DMS53 (cell line): Measurements from ENCODE around the gene DLG4.
"Not testable (repeated sequence)": the region's sequence is repeated elsewhere in the genome, so short reads cannot be mapped to it uniquely, and the experiment has no call there.

Experiments
- DNase-seq: peaks from one replicate; lab custom pipeline; 2025; lab: John Stamatoyannopoulos, UW

The DLG4 gene

DNA sequence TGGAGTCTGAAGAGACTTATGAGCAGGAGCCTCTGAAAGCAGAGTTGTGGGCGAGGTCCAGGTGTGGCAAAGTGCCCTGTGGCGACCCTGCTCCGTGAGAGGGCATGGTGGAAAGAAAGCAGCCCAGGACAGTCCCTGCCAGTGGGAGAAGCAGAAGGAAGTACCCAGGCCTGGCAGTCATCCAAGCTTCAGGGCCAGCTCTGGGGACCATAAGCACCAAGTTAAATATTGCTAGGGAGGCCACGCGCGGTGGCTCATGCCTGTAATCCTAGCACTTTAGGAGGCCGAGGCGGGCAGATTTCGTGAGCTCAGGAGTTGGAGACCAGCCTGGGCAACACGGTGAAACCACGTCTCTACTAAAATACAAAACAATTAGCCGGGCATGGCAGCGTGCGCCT, 35.5 kb downstream of the DLG4 start:
- peak; percentile 94 for DNase-seq

DNA sequence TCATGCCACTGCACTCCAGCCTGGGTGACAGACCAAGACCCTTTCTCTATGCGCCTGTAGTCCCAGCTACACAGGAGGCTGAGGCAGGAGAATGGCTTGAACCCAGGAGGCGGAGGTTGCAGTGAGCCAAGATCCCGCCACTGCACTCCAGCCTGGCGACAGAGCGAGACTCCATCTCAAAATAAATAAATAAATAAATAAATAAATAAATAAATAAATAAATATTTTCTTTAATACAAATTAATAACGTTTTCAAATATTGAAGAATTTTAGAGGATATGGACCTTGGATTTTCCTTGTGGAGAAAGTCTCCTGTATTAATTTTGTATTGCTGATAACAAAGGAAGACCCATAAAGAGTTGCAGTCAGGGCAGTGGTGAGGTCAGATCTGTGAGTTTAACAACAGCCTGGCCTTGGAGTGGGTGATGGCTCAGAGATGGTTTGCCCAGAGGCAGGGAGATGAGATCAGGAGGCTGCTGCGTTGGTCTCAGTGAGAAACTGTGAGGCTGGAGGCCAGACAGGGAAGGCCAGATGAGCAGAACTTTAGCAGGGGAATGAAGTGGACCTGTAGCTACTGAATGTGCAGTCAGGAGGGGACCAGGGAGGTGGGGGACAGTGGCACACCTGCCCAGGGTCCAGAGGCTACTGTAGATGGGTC, 36.1 kb downstream of the DLG4 start:
- DNase-seq: peak; percentile 87

DNA sequence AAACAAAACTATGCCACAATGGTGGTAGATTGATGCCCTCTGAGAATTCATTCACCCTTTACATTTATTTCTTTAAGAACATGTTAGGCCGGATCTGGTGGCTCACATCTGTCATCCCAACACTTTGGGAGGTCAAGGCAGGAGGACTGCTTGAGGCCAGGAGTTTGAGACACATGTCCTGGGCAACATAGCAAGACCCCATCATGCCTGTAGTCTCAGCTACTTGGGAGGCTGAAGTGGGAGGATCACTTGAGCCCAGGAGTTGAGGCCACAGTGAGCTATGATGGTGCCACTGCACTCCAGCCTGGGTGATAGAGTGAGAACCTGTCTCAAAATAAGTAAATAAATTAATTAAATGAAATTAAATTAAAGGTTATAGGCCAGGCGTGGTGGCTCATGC, 37.5 kb downstream of the DLG4 start:
- not testable (repeated sequence) for DNase-seq

DNA sequence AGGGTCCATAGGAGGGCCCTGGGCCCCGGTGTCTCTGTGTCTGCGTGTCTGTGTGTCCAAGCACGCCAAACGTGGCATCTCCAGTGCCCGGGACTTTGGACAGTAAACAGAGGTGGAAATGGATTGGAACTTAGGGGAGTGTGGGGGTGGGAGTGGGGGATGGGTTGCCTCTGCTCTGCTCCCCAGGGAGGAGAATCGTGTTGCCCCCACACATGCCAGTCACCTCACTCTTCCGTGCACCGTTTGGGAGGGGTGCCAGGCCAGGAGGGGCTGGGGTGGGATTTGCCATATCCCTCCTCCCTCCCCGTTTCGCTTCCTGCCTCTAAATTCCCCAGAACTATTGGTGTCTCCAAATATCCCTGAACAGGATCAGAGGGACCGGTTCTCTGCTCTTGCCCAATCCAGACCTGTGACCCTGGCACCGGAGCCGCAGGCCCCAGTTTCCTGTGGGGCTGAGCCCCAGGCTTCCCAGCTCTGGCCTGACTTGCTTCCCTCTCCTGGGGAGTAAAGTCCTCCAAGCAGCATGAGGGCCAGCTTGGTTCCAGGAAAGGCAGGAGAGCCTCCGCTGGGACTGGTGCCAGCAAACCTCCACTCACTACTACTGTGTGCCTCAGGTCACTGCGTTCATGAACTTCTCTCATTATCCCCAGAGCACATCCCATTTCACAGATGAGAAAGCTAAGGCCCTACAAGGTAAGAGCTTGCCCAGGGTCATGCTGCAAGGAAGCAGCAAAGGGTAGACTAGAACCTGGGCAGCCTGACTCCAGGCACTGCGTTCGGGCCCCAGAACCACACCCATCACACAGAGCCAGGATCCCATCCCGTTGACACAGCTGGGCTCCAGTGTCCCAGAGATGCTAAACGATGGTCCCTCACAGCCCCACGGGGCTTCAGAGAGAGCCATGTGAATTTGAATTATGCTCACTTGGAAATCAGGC, 40.0 kb downstream of the DLG4 start, which contains the start of gene ASGR1:
Gene ASGR1 (minus strand): TSS at position 54 of the 938 bp plus-strand sequence. CDS start 807 bp downstream, outside the sequence.
- no peak for DNase-seq

- DNase-seq: no peak
These were observed 40.7 kb downstream of the DLG4 start for GRCh38 chr17:7178973-7179316.

GRCh38 chr17:7177954-7178477, 41.6 kb downstream of the DLG4 start:
- peak; percentile 93 for DNase-seq

GRCh38 chr17:7177191-7177953, 42.3 kb downstream of the DLG4 start:
- DNase-seq: peak; percentile 89

- DNase-seq: peak; percentile 43
These were observed 42.8 kb downstream of the DLG4 start for GRCh38 chr17:7176841-7177190.

GRCh38 chr17:7176107-7176840, 43.4 kb downstream of the DLG4 start:
- no peak for DNase-seq

- DNase-seq: no peak
These were observed 44.3 kb downstream of the DLG4 start for GRCh38 chr17:7175330-7175733.

GRCh38 chr17:7174603-7175326, 44.9 kb downstream of the DLG4 start:
- DNase-seq: no peak

GRCh38 chr17:7173687-7174602, 45.7 kb downstream of the DLG4 start:
- DNase-seq: peak; percentile 61

DNA sequence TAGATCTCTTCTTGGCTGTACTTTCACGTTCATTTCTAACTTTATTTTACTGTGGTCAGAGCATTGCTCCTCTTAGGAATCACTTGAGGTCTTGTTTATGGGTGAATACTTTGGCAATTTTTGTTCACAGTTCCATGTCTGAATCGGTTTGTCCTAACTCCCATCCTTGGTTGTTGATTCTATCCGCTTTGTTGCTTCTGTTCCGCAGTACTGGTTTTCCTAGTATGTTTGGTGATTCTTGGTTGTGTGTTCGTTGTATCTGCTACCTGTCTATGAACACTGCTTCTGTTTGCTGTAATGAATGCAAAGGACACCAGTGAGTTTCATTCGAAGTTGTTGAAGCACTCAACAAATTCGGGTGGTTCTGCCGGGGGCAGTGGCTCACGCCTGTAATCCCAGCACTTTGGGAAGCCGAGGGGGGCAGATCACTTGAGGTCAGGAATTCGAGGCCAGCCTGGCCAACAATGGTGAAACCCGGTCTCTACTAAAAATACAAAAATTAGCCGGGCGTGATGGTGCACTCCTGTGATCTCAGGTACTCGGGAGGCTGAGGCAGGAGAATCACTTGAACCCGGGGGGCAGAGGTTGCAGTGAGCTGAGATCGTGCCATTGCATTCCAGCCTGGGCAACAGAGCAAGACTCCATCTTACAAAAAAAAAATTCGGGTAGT, 47.0 kb downstream of the DLG4 start:
- not testable (repeated sequence) for DNase-seq

DNA sequence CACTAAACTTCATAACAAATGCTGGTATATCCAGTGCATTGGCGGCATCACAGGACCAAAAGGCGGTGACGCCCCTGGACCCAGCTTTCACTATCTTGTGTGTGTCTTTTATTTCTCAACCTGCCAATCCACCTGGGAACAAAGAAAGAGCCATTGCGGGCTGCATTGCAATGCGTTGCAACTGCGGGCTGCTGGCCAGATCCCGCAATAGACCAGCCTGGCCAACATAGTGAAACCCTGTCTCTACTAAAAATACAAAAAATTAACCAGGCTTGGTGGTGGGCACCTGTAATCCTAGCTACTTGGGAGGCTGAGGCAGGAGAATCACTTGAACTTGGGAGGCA, 50.1 kb downstream of the DLG4 start:
- not testable (repeated sequence) for DNase-seq

DNA sequence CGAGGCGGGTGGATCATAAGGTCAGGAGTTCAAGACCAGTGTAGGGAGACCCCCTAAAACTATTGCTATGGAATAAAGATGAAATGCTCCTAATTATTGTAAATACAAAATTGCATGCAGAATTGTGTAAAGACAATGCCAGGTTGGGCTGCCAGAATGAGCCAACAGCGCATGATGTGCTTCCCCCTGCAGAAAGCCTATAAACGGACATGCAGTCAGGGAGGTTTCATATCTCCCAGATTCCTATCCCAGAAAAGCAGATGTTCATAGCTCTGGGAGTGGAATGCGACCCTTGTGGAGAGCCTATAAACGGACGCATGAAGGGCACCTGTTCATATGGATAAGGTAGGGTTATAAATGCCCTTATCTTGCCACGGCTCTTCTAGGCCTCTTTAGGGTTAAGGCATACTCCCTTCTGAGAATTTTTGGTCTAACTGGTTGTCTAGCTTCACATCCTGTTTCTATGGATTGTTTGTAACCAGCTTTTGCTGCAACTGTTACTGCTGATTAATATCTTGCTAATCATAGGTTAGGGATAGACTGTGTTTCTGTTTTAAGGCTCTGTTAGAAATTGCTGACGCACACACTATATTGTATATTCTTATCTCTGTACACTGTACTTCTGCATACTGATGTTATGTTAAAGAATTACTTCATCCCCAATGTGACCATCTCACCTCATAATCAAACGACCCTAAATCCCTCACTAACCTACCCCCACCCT, 50.6 kb downstream of the DLG4 start:
- DNase-seq: not testable (repeated sequence)

GRCh38 chr17:7167832-7168231, 51.8 kb downstream of the DLG4 start:
- no peak for DNase-seq

GRCh38 chr17:7166873-7167272, 52.8 kb downstream of the DLG4 start:
- DNase-seq: no peak

DNA sequence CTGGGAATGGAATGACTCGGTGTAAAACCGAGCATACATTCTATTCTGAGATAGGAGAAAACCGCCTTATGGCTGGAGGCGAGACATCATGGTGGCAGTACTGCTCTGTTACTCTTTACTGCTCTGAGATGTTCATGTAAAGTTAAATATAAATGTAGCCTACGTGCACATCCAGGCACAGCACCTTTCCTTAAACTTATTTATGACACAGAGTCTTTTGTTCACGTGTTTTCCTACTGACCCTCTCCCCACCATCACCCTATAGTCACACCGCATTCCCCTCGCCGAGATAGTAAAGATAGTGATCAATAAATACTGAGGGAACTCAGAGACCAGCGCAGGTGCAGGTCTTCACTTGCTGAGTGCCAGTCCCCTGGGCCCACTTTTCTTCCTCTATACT, 60.1 kb downstream of the DLG4 start:
- not testable (repeated sequence) for DNase-seq

DNA sequence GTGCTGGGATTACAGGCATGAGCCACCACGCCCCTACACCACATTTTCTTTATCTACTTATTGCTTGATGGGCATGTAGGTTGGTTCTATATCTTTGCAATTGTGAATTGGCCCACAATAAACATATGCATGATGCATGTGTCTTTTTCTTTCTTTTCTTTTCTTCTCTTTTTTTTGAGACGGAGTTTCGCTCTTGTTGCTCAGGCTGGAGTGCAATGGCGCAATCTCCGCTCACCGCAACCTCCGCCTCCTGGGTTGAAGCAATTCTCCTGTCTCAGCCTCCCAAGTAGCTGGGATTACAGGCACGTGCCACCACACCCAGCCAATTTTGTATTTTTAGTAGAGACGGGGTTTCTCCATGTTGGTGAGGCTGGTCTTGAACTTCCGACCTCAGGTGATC, 61.2 kb downstream of the DLG4 start:
- not testable (repeated sequence) for DNase-seq
